Spleen (tissue), 7 donors: ENCODE data around the gene KAT14.

ENCODE experiments used
- CTCF ChIP-seq, 11 experiments: fragments of 200-600 bp in 7 of 11; fragments of 450-650 bp in 4 of 11; sonication (generic) in 4 of 11; IDR thresholded peaks in 8 of 11; conservative IDR thresholded peaks in 3 of 11; 1 replicate in 7 of 11; 2 replicates in 4 of 11; pipeline versions ENCODE4 v1.4.0 to v1.8.0; 2016 to 2021; ENCODE audit warnings: antibody characterized with exemption in 11 of 11, inconsistent platforms in 4 of 11, mild to moderate bottlenecking in 1 of 11
- POLR2A ChIP-seq, 3 donors: fragments of 450-650 bp; IDR thresholded peaks; one replicate each; pipeline ENCODE4 v1.5.1; 2017; ENCODE audit warnings: antibody characterized with exemption in 3 of 3, mild to moderate bottlenecking in 1 of 3
- POLR2AphosphoS5 ChIP-seq, 3 donors: sonication (generic); formaldehyde crosslinking; IDR thresholded peaks; one replicate each; pipeline ENCODE4 v1.5.1; 2017; ENCODE audit warnings: antibody characterized with exemption in 3 of 3
- donor health status: DM: no; HTN: no; CAD: no; lungs with moderate emphysema.
- donor health status: DM: no; HTN: no; CAD: no.
- donor health status: DM: no; HTN: no; CAD: no.

DNA sequence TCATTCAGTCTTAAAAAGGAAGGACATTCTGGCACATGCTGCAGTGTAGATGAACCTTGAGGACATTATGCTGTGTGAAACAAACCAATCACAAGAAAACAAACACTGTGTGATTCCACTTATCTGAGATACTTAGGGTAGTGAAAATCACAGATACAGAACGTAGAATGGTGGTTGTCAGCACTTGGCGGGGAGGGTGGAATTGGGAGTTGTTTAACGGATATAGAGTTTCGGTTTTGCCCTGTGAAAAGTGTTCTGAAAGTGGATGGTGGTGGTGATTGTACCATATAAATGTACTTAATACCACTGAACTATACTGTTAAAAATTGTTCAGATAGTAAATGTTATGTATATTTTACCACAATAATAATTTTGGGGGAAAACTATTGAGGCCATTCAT is 18.4 kb downstream of the KAT14 start:
- no peak for TF ChIP-seq CTCF (IDR thresholded peaks at IDR 0.05 in 8 of 11, conservative IDR thresholded peaks at IDR 0.05 in 3 of 11)
- no peak for TF ChIP-seq POLR2A (IDR thresholded peaks at IDR 0.05)
- TF ChIP-seq POLR2AphosphoS5 (IDR thresholded peaks at IDR 0.05), result no peak
